C4-2B (cell line): ENCODE data around the gene OSBPL3.

Source experiments
- ZFX ChIP-seq: fragments of 450-650 bp; IDR thresholded peaks from 2 replicates; pipeline ENCODE4 v1.6.1; 2017
- TF ChIP-seq, protein P1 (sequence below): fragments of 450-650 bp; conservative IDR thresholded peaks from 2 replicates; pipeline ENCODE4 v1.5.1; 2017; ENCODE audit warnings: mild to moderate bottlenecking

DNA sequence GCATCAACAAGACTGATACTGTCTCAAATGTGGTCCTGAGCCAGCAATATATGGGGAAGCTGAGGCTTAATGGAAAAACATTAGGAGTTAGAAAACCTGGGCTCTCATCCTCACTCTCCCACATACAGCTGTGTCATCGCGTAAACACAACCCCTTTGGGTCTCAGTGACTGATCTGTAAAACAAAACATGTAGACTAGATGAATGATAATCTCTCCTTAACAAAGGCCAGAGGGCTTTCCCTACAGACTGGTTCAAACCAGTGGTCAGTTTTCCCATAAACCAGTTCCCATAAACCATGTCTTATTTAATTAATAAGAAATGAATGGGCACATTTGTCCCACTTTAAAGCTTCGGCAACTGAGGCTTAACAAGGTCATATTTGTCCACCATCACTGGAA, 48.1 kb downstream of the OSBPL3 start:
- TF ChIP-seq, protein P1, sequence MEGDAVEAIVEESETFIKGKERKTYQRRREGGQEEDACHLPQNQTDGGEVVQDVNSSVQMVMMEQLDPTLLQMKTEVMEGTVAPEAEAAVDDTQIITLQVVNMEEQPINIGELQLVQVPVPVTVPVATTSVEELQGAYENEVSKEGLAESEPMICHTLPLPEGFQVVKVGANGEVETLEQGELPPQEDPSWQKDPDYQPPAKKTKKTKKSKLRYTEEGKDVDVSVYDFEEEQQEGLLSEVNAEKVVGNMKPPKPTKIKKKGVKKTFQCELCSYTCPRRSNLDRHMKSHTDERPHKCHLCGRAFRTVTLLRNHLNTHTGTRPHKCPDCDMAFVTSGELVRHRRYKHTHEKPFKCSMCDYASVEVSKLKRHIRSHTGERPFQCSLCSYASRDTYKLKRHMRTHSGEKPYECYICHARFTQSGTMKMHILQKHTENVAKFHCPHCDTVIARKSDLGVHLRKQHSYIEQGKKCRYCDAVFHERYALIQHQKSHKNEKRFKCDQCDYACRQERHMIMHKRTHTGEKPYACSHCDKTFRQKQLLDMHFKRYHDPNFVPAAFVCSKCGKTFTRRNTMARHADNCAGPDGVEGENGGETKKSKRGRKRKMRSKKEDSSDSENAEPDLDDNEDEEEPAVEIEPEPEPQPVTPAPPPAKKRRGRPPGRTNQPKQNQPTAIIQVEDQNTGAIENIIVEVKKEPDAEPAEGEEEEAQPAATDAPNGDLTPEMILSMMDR: no peak
- no peak for TF ChIP-seq ZFX
